Smooth muscle cell (in vitro differentiated cells): Measurements from ENCODE around the gene CTDSPL2. TPM values are rescaled to one million over a fixed set of nuclear protein-coding genes. Genes with fewer than 3 reads are reported as not detected.
"Not testable (repeated sequence)": the region's sequence is repeated elsewhere in the genome, so short reads cannot be mapped to it uniquely, and the experiment has no call there.

Experiments
- DNase-seq: peaks from one replicate; lab custom pipeline; 2025; ENCODE audit not compliant: unreplicated experiment; lab: John Stamatoyannopoulos, UW
- H2AFZ ChIP-seq: fragments of 200-600 bp; sonication (generic); 2 replicates; pipeline ENCODE4 v1.6.0; 2016; ENCODE audit warnings: antibody characterized with exemption, low read depth, mild to moderate bottlenecking
- H3F3A ChIP-seq: fragments of 200-600 bp; sonication (generic); 2 replicates; pipeline ENCODE4 v1.6.0; 2017; ENCODE audit warnings: antibody characterized with exemption, low read depth
- H3K27ac ChIP-seq: fragments of 200-600 bp; sonication (generic); 2 replicates; pipeline ENCODE4 v1.5.1; 2016; ENCODE audit warnings: low read depth, mild to moderate bottlenecking
- H3K27me3 ChIP-seq: fragments of 200-600 bp; sonication (generic); 2 replicates; pipeline ENCODE4 v1.6.1; 2016; ENCODE audit warnings: low read depth, mild to moderate bottlenecking
- H3K36me3 ChIP-seq: fragments of 200-600 bp; sonication (generic); 2 replicates; pipeline ENCODE4 v1.5.1; 2016; ENCODE audit warnings: low read depth
- H3K4me1 ChIP-seq: fragments of 200-600 bp; sonication (generic); 2 replicates; pipeline ENCODE4 v1.5.1; 2016; ENCODE audit warnings: low read depth
- H3K4me2 ChIP-seq: fragments of 200-600 bp; sonication (generic); 2 replicates; pipeline ENCODE4 v1.6.0; 2016; ENCODE audit warnings: mild to moderate bottlenecking
- H3K4me3 ChIP-seq: fragments of 200-600 bp; sonication (generic); 2 replicates; pipeline ENCODE4 v1.5.1; 2016; ENCODE audit warnings: mild to moderate bottlenecking
- H3K79me2 ChIP-seq: fragments of 200-600 bp; sonication (generic); 2 replicates; pipeline ENCODE4 v1.6.0; 2016; ENCODE audit warnings: low read depth, mild to moderate bottlenecking
- H3K9ac ChIP-seq: fragments of 200-600 bp; sonication (generic); 2 replicates; pipeline ENCODE4 v1.6.0; 2016; ENCODE audit warnings: low read depth
- H3K9me3 ChIP-seq: fragments of 200-600 bp; sonication (generic); replicated peaks from 2 replicates; pipeline ENCODE4 v1.5.1; 2016; ENCODE audit warnings: low read depth
- H4K20me1 ChIP-seq: fragments of 200-600 bp; sonication (generic); 2 replicates; pipeline ENCODE4 v1.6.0; 2016; ENCODE audit warnings: low read depth
- CTCF ChIP-seq: fragments of 200-600 bp; sonication (generic); IDR thresholded peaks from 2 replicates; pipeline ENCODE4 v1.5.1; 2017; ENCODE audit warnings: borderline replicate concordance, mild to moderate bottlenecking, antibody characterized with exemption; ENCODE audit not compliant: insufficient read depth, poor library complexity, severe bottlenecking
- WGBS: methylation state at CpG from one replicate; pipeline ENCODE4 v1.1.7; 2016; ENCODE audit warnings: low lambda C conversion rate; 5-methylcytosine and 5-hydroxymethylcytosine counted together
- polyA plus RNA-seq: library from polyadenylated mRNA; unstranded; fragments of >200 nt; fragmentation: Nextera tagmentation; extraction: Ambion mirVana; gene quantifications from 2 replicates; pipeline ENCODE4 v1.2.1, GENCODE V29; 2016
- total RNA-seq: library from RNA; depleted of rRNA; stranded (reverse); fragments of >200 nt; gene quantifications from 2 replicates; pipeline ENCODE4 v1.2.3, GENCODE V29; 2014

Gene CTDSPL2
- total and polyA plus RNA-seq, 2 experiments from 2014 or later = 15.6 to 83.9 TPM

GRCh38 chr15:44542596-44542995 lies 115.2 kb downstream of the CTDSPL2 start:
- Histone ChIP-seq H4K20me1 (peaks cover 71% of the 10 kb centered on the region), H3K79me2 (peaks cover 99% of the 10 kb centered on the region), H3K9me3 (no peaks in the 10 kb centered on the region), H3K4me3 (no peak overlapping the region), H3K27ac (peak overlapping the region; percentile 75), H3K9ac (peak overlapping the region; percentile 11), H3F3A (peaks cover 25% of the 10 kb centered on the region), H2AFZ (no peak overlapping the region), H3K4me1 (peaks cover 27% of the 10 kb centered on the region), H3K36me3 (no peaks in the 10 kb centered on the region), H3K4me2 (peak overlapping the region; percentile 74), H3K27me3 (no peaks in the 10 kb centered on the region)
- no peak for TF ChIP-seq CTCF
- no peak for DNase-seq

- H2AFZ ChIP-seq, H3K4me2 ChIP-seq, H3K36me3 ChIP-seq, H3K9ac ChIP-seq, H3K4me3 ChIP-seq, DNase-seq, H3K9me3 ChIP-seq, H3K27me3 ChIP-seq: not testable (repeated sequence)
- Histone ChIP-seq H3K79me2 (peaks cover 99% of the 10 kb centered on the region), H3F3A (peaks cover 18% of the 10 kb centered on the region), H3K27ac (peak overlapping the region; percentile 40), H3K4me1 (peaks cover 15% of the 10 kb centered on the region), H4K20me1 (peaks cover 81% of the 10 kb centered on the region)
- 92% methylated on average over 5 of the region's 5 CpGs for WGBS
These were observed 117.3 kb downstream of the CTDSPL2 start for GRCh38 chr15:44544745-44545144.

- Histone ChIP-seq H3K4me1 (peaks cover 15% of the 10 kb centered on the region), H3K79me2 (peaks cover 99% of the 10 kb centered on the region), H4K20me1 (peaks cover 86% of the 10 kb centered on the region), H3K36me3 (peaks cover 15% of the 10 kb centered on the region), H3K4me2 (peak overlapping the region; percentile 49), H2AFZ (no peak overlapping the region), H3K4me3 (no peak overlapping the region), H3K9me3 (no peaks in the 10 kb centered on the region), H3K9ac (peak overlapping the region; percentile 33), H3K27ac (peak overlapping the region; percentile 80), H3F3A (peaks cover 9% of the 10 kb centered on the region), H3K27me3 (no peaks in the 10 kb centered on the region)
- peak; percentile 30 for TF ChIP-seq CTCF
- DNase-seq = no peak
- 73% methylated on average over 5 of the region's 5 CpGs for WGBS
These were observed 118.7 kb downstream of the CTDSPL2 start for GRCh38 chr15:44545913-44546802.

GRCh38 chr15:44549152-44549551 lies 121.7 kb downstream of the CTDSPL2 start:
- DNase-seq, H3K27ac ChIP-seq, H3K4me2 ChIP-seq, H3K27me3 ChIP-seq, H3K4me3 ChIP-seq, H2AFZ ChIP-seq, H3K4me1 ChIP-seq, H3K9ac ChIP-seq, H3F3A ChIP-seq, H3K9me3 ChIP-seq: not testable (repeated sequence)
- peaks cover 88% of the 10 kb centered on the region for H3K79me2 ChIP-seq
- 96% methylated on average over 9 of the region's 9 CpGs for WGBS
- peaks cover 88% of the 10 kb centered on the region for H4K20me1 ChIP-seq
- H3K36me3 ChIP-seq = peaks cover 23% of the 10 kb centered on the region
